ENCODE measurements around the gene ASZ1.

GRCh38 chr7:117412390-117412789 lies 14.9 kb downstream of the ASZ1 start:
- TF ChIP-seq, protein P1, sequence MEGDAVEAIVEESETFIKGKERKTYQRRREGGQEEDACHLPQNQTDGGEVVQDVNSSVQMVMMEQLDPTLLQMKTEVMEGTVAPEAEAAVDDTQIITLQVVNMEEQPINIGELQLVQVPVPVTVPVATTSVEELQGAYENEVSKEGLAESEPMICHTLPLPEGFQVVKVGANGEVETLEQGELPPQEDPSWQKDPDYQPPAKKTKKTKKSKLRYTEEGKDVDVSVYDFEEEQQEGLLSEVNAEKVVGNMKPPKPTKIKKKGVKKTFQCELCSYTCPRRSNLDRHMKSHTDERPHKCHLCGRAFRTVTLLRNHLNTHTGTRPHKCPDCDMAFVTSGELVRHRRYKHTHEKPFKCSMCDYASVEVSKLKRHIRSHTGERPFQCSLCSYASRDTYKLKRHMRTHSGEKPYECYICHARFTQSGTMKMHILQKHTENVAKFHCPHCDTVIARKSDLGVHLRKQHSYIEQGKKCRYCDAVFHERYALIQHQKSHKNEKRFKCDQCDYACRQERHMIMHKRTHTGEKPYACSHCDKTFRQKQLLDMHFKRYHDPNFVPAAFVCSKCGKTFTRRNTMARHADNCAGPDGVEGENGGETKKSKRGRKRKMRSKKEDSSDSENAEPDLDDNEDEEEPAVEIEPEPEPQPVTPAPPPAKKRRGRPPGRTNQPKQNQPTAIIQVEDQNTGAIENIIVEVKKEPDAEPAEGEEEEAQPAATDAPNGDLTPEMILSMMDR (IDR thresholded peaks at IDR 0.05; ENCODE audit: insufficient read depth, low read length), result no peak
- TF ChIP-seq POLR2AphosphoS5 (IDR thresholded peaks at IDR 0.05; ENCODE audit: low read depth) (no peak), SPI1 (IDR thresholded peaks at IDR 0.05; ENCODE audit: borderline replicate concordance, low read depth) (no peak), GABPA (IDR thresholded peaks at IDR 0.05; ENCODE audit: low read depth) (no peak)

Data from HL-60 (cell line).